Small intestine (tissue), 7 donors: ENCODE data around the gene TEKTIP1. TPM values are rescaled to one million over a fixed set of nuclear protein-coding genes. Genes with fewer than 3 reads are reported as not detected.

Experiments used
- DNase-seq, 2 donors: peaks; one replicate each; pipeline versions ENCODE4 v3.0.0 to v3.0.0-alpha.2; 2013
- FAIRE-seq: peaks from 2 replicates; lab custom pipeline; 2012; peaks lifted over from hg19 to GRCh38; lab: Jason Lieb, UNC
- H3K27ac ChIP-seq, 3 donors: one replicate each; pipeline ENCODE4 v1.5.1; 2013; ENCODE audit warnings: low read length in 2 of 3, mild to moderate bottlenecking in 2 of 3, control low read depth in 1 of 3, inconsistent platforms in 1 of 3, low read depth in 1 of 3, moderate library complexity in 1 of 3
- H3K27me3 ChIP-seq, 3 donors: one replicate each; pipeline ENCODE4 v1.6.1; 2013; ENCODE audit warnings: low read length in 3 of 3, inconsistent platforms in 1 of 3; ENCODE audit not compliant: control insufficient read depth in 3 of 3, insufficient read depth in 3 of 3
- H3K36me3 ChIP-seq, 3 donors: one replicate each; pipeline ENCODE4 v1.6.1; 2013; ENCODE audit warnings: low read length in 3 of 3, inconsistent platforms in 1 of 3, low read depth in 1 of 3, mild to moderate bottlenecking in 1 of 3, moderate library complexity in 1 of 3; ENCODE audit not compliant: control insufficient read depth in 3 of 3, insufficient read depth in 2 of 3
- H3K4me1 ChIP-seq, 3 donors: one replicate each; pipeline ENCODE4 v1.6.1; 2013; ENCODE audit warnings: low read length in 2 of 3, inconsistent platforms in 1 of 3, low read depth in 1 of 3, mild to moderate bottlenecking in 1 of 3, moderate library complexity in 1 of 3; ENCODE audit not compliant: control insufficient read depth in 3 of 3, insufficient read depth in 2 of 3
- H3K4me3 ChIP-seq, 3 donors: one replicate each; pipeline ENCODE4 v1.5.1; 2013; ENCODE audit warnings: low read length in 3 of 3, control low read depth in 1 of 3, inconsistent platforms in 1 of 3, low read depth in 1 of 3, mild to moderate bottlenecking in 1 of 3, moderate library complexity in 1 of 3
- H3K9me3 ChIP-seq, 2 donors: one replicate each; pipeline ENCODE4 v1.6.1; 2013; ENCODE audit warnings: low read depth in 1 of 2, low read length in 1 of 2; ENCODE audit not compliant: control insufficient read depth in 2 of 2, insufficient read depth in 1 of 2
- WGBS, 3 donors: extraction: QIAGEN DNeasy Blood & Tissue Kit; methylation state at CpG; one replicate each; pipeline ENCODE4 v1.1.7; 2013; 5-methylcytosine and 5-hydroxymethylcytosine counted together
- polyA plus RNA-seq, 4 donors: library from polyadenylated mRNA; stranded (reverse) in 3 of 4; unstranded in 1 of 4; fragments of 200-250 nt in 3 of 4; fragments of 120-200 nt in 1 of 4; gene quantifications; one replicate each; pipeline versions ENCODE4 v1.2.1 to v1.2.3, GENCODE V29; 2013
- donor health status: healthy with polysubstance abuse.
- donor health status: control.
- donor health status: control.
- donor health status: Bipolar disorder and iron deficiency.
- donor health status: healthy.

Gene TEKTIP1
- polyA plus RNA-seq, 4 donors, result 0.73 to 3.3 (median 1.3) TPM; not detected in 1

DNA sequence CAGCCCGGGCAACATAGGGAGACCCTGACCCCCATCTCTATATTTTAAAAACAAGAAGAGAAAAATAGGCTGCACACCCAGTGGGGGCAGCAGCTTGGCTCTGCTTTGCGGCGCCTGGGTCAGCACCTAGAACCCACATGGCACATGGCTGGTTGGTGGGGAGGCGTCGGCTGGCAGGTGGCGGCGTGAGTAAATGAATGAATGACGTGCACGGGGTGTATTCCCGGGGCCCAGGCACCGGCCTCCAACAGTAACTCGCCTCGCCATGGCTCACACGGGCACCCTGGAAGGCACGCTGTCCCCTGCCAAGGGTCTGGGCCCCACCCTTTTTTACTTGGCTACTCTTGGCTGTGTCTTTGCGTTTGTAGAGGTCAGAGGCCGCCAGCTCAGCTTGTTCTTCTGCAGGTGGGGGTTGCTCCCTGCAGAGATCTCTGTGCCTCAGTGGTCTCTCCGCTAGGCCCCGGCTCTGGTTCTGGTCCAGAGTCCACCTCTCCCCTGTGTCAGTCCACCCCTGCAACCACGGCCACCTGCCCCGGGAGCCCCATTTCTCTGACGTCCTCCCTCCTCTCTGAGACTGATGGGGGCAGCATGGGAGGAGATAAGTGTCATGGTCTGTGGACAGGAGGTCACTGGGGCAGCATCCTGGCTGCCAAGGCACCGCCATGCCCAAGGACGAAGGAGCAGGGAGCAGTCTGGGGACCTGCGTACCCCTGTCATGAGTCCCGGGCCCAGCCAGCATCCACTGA lies 27.3 kb upstream of the TEKTIP1 start:
- DNase-seq (no peak), FAIRE-seq (no peak)
- H3K4me1 ChIP-seq, result peaks cover 0 to 15% (median 4%) of the 10 kb centered on the region in 3 donors
- WGBS, 3 donors, result 57 to 79% (median 62%) methylated on average over 26 of the region's 26 CpGs
- H3K9me3 ChIP-seq, result no peaks in the 10 kb centered on the region
- H3K4me3 ChIP-seq, result no peak overlapping the region
- H3K27me3 ChIP-seq, result no peaks in the 10 kb centered on the region
- H3K27ac ChIP-seq, result no peak overlapping the region
- H3K36me3 ChIP-seq, result peaks cover 2 to 79% (median 2%) of the 10 kb centered on the region in 3 donors

DNA sequence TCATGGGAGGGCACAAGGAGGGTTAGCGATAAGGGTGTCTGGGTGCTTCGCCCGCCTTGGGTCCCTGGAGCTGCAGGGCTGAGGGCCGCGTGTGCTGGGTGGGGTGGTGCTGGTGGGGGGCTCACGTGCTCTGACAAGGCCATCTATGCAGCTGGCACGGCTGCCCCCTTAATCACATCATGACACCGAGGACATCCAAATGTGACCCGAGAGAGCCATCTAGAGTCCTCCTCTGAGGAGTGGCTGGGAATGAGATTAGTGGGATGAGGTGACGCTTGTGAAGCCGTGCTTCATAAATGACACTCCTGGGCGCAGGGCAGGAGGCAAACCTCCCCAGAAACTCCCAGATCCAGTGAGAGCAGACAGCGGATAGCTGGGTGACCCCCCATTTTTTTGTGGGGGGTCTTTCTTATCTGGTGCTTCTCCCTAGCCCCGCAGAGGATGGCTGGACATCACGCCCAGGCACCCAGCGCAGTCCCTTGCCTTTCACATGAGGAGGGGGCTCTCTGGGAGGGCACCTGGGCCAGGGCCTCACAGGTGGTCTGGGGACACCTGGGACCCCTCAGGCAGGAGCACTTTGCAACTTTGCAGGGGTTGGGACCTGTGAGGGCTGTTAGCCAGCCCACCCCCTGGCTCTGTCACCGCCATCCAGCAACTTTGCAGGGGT lies 26.3 kb upstream of the TEKTIP1 start:
- Histone ChIP-seq H3K4me3 (no peak overlapping the region), H3K9me3 (no peaks in the 10 kb centered on the region), H3K27ac (no peak overlapping the region), H3K4me1 (peaks cover 0 to 11% (median 4%) of the 10 kb centered on the region in 3 donors), H3K36me3 (peaks cover 2 to 85% (median 2%) of the 10 kb centered on the region in 3 donors), H3K27me3 (no peaks in the 10 kb centered on the region)
- DNase-seq (no peak), FAIRE-seq (no peak)
- WGBS, 3 donors, result 86 to 89% (median 89%) methylated on average over 17 of the region's 17 CpGs

DNA sequence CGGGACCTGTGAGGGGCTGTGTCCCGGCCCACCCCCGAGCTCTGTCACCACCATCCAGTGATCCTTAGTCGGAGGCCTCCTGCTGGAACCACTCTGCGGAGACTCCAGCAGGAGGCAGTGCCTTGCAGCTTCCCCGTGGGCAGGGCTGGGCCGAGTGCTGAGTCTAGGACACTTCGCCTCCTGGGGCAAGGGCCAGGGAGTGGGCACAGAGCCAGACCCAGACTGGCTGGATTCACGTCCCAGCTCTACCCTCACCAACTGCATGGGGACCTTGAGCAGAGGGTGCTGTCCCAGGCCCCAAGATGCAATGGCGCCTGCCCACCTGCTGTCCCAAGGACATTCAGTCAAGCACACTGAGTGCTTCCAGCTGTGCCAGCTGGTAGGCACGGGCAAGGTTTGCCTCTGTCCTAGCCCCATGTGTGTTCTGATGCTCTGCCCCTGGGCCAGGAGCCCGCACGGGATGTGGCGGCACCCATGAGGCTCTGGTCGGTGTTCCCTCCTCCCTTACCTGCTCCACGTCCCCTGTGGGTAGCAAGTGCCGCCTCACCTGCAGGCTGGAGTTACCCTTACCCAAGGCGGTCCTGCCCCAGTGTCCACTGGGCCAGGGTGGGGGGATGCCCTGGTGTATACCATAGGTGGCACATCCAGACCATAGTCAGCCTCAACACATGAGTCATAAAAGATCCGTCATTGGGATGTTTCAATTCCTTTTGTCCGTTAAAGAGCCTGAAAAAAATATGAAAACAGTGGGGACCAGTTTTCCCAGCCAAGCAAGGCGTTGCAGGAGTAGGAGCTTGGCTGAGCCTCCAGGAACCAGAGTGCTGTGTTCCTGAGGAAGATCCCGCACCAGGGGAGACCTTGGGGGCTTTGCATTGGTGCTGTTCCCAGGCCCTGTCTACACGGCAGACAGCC lies 25.5 kb upstream of the TEKTIP1 start:
- 69 to 81% (median 77%) methylated on average over 23 of the region's 23 CpGs for WGBS, 3 donors
- no peak overlapping the region for H3K4me3 ChIP-seq
- no peak overlapping the region for H3K27ac ChIP-seq
- DNase-seq (peak in 1 of 2 donors; percentile 48), FAIRE-seq (no peak)
- no peaks in the 10 kb centered on the region for H3K9me3 ChIP-seq
- H3K36me3 ChIP-seq, result peaks cover 2 to 87% (median 2%) of the 10 kb centered on the region in 3 donors
- H3K4me1 ChIP-seq, result peaks cover 0 to 6% (median 4%) of the 10 kb centered on the region in 3 donors
- no peaks in the 10 kb centered on the region for H3K27me3 ChIP-seq

DNA sequence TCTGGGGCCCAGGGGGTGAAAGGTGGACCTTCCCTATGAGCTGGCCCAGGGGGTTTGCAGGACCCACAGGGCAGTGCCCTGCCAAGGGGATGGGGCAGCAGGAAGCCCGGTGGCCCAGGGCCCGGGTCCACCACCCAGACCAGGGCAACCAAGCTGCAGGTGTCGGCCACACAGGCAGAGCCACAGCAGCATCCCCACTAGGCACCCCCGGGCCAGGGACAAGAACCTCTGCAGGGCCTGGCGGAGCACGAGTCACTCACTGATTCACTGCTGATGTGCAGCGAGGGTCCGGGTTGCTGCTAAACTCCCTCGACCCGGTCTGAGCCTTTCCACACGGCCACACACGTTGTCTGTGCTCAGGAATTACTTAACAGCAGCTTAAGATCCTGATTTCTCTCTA lies 24.0 kb upstream of the TEKTIP1 start:
- WGBS, 3 donors, result 89% methylated on average over 10 to 12 of the region's 12 CpGs
- Histone ChIP-seq H3K27ac (no peak overlapping the region), H3K4me3 (no peak overlapping the region), H3K9me3 (no peaks in the 10 kb centered on the region), H3K4me1 (peaks cover 0 to 4% (median 0%) of the 10 kb centered on the region in 3 donors), H3K27me3 (no peaks in the 10 kb centered on the region), H3K36me3 (peaks cover 0 to 87% (median 2%) of the 10 kb centered on the region in 3 donors)
- FAIRE-seq, result no peak
- no peak for DNase-seq

DNA sequence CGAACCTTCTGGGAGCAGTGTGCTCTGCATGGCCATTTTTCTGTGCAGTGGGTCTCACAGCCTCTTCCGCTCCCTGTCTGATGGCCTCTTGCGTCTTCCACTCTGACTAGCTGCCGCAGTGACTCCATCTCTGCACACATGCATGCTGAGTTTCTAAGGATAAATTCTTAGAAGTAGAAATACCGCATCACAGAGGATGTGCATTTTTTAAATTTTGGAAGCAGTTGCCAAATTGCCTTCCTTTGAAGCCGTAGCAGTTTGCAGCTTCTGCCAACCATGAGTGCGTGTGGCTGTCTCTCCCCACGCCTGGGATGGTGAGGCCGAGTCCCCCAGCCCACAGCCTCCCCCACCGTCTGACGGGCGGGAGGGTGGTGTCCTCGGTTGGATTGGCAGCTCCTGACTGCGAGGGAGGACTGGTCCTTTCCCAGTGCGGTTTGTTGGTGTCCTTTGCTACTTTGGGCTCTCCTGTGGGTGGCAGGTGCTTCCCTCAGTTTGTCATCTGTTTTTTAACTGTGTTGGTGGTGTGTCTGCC lies 23.0 kb upstream of the TEKTIP1 start:
- Histone ChIP-seq H3K4me3 (no peak overlapping the region), H3K27ac (no peak overlapping the region), H3K36me3 (peaks cover 0 to 85% (median 2%) of the 10 kb centered on the region in 3 donors), H3K27me3 (no peaks in the 10 kb centered on the region), H3K9me3 (no peaks in the 10 kb centered on the region), H3K4me1 (peaks cover 0 to 12% (median 0%) of the 10 kb centered on the region in 3 donors)
- FAIRE-seq (no peak), DNase-seq (no peak)
- WGBS, 3 donors, result 75 to 81% (median 78%) methylated on average over 15 of the region's 15 CpGs

DNA sequence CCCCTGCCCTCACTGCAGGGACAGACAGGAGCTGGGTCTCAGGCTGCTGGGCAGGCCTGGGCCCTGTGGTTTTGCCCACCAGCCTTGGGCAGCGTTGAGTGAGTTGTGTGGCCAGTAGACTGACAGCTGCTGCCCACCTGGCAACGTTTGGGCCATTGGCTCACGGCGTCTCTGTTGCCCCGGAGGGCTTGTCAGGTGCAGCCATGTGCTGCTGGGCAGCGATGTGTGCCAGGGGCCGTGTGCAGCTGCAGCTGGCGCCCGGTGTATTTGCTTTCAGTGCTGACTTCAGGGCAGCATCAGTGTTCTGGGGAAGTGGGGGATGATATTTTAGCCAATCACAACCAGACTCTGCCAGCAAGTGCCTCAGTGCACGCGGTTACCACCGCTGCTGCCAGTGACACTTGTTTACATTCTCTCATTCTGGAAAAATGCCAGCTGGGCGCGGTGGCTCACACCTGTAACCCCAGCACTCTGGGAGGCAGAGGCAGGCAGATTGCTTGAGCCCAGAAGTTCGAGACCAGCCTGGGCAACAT lies 22.2 kb upstream of the TEKTIP1 start:
- Histone ChIP-seq H3K36me3 (peaks cover 0 to 78% (median 2%) of the 10 kb centered on the region in 3 donors), H3K4me1 (peaks cover 0 to 12% (median 0%) of the 10 kb centered on the region in 3 donors), H3K4me3 (no peak overlapping the region), H3K27ac (no peak overlapping the region), H3K27me3 (no peaks in the 10 kb centered on the region), H3K9me3 (no peaks in the 10 kb centered on the region)
- peak in 1 of 2 donors; percentile 72 for DNase-seq
- FAIRE-seq, result no peak
- 30 to 55% (median 36%) methylated on average over 15 of the region's 15 CpGs for WGBS, 3 donors

DNA sequence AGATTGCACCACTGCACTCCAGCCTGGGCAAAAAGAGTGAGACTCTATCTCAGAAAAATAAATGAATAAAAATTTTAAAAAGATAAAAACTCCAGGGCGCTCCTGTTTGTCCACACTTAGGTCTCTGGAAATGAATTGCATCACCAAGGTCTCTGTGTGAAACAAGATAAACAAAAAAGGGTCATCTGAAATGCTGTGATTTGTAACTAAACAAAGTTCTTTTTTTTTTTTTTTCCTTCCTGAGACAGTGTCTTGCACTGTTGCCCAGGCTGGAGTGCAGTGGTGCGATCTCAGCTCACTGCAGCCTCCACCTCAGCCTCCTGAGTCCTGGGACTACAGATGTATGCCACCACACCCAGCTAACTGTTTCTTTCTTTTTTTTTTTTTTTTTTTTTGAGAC lies 21.3 kb upstream of the TEKTIP1 start:
- no peak for DNase-seq
- Histone ChIP-seq H3K36me3 (peaks cover 0 to 78% (median 2%) of the 10 kb centered on the region in 3 donors), H3K27ac (no peak overlapping the region), H3K4me3 (no peak overlapping the region), H3K4me1 (peaks cover 0 to 12% (median 0%) of the 10 kb centered on the region in 3 donors), H3K9me3 (no peaks in the 10 kb centered on the region), H3K27me3 (no peaks in the 10 kb centered on the region)
- FAIRE-seq, result no peak
- 77 to 89% (median 82%) methylated on average over 2 of the region's 2 CpGs for WGBS, 3 donors
